HS-5 (cell line): ENCODE data around the gene CACNA1C.
"Not testable (repeated sequence)": the region's sequence is repeated elsewhere in the genome, so short reads cannot be mapped to it uniquely, and the experiment has no call there.

Source experiments
- DNase-seq: peaks from one replicate; pipeline ENCODE4 v3.0.0-alpha.2; 2012; ENCODE audit warnings: low read depth

The CACNA1C gene

DNA sequence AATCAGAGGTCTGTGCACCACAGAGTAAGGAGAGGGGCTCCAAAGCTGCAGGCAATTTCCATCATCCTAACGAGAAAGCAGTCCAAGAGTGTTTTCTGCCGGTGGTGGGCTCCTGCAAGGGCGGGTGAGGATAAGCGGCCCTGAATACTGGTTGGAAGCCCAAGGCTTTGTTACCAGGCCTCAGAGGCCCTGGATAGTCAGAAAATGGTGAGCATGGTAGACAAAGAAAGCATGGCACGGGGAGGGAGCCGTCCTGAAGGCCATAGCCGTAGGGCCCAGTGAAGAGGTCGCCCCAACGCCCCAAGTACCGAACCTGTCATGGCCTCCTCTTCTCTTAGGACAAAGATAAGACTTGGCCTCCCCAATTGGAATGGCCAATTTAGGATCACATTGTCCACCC is 435.3 kb downstream of the CACNA1C start:
- DNase-seq, result no peak

DNA sequence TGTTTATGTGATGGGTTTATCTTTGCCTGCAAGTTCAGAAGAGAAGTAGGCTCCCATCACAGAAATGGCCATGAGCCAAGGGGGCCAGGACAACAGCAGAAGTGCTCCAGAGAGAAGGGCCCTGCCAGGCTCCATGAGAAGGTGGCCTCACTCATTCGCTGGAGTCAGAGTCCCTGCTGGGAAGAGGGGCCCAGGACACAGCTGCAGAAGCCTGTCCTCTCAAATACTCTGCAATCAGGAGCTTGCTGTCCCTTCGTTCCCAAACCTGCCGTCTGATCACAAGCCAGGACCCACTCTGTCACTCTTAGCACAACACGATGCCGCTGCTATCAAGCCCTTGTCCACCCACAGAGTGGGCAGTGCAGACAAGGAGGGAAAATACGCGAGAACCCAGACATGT is 435.8 kb downstream of the CACNA1C start:
- DNase-seq, result no peak

GRCh38 chr12:2489275-2489674 is 436.5 kb downstream of the CACNA1C start:
- no peak for DNase-seq

GRCh38 chr12:2490831-2491230 is 438.0 kb downstream of the CACNA1C start:
- DNase-seq, result no peak

DNA sequence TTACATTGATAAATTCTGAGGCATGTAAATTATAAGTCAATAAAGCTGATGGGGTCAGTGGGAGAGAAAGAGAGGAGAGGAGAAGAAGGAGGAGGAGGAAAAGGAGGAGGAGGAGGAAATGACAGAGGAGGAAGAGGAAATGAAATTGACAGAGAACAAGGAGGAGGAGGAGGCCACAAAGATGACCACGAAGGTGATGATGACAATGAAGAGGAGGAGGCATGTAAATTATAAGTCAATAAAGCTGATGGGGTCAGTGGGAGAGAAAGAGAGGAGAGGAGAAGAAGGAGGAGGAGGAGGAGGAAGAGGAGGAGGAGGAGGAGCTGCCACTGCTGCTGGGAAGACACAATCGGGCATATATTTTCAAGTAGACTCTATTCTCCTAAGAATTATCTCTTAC is 438.6 kb downstream of the CACNA1C start:
- not testable (repeated sequence) for DNase-seq

- DNase-seq, result no peak
Observed at GRCh38 chr12:2492236-2492635, 439.4 kb downstream of the CACNA1C start.

DNA sequence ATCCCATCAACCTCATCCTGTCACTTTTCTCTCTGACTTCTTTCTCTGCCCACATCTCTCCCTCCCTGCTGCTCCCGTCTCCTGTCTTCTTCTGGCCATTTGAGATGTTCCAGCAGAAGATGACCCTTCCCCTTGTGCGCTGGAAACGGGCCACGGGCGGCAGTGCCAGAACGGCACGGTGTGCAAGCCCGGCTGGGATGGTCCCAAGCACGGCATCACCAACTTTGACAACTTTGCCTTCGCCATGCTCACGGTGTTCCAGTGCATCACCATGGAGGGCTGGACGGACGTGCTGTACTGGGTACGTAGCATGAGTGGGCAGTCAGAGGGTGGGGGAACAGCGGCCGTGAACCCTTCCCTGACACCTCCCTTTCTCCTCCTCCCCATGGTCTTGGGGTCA is 440.3 kb downstream of the CACNA1C start:
- no peak for DNase-seq

- DNase-seq, result no peak
Observed at GRCh38 chr12:2494486-2495192, 441.9 kb downstream of the CACNA1C start.

DNA sequence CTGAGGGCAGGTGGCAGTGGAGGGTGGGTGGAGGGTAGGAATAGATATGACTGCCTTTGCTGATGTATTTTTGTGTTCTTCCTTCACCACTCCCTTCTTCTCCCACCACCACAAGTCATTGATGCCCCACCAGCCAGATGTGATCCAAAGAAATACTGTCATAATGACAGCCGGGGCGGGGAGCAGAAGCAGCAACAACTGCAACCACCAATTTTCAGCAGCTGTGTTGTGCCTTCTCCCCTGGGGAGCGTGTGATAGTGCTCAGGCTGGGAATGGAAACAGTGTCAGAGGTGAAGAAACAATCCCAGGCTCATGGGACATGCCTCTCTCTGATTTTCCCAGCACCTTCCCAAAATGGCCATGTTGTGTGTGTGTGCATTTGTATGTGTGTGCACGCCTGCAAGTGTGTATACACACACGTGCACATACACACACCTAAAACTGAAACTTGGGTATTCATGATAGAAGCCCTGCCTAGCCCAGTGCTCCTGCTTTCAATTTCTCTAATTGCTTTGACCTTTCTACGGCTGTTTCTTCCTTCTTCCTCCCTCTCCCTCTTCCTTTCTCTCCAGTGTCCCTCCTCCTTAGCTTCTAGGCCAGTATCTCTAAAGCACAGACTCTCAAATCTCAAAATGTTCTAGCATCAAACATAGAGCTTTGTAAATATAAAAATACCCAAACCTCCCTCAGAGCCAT is 442.8 kb downstream of the CACNA1C start:
- DNase-seq, result no peak

DNA sequence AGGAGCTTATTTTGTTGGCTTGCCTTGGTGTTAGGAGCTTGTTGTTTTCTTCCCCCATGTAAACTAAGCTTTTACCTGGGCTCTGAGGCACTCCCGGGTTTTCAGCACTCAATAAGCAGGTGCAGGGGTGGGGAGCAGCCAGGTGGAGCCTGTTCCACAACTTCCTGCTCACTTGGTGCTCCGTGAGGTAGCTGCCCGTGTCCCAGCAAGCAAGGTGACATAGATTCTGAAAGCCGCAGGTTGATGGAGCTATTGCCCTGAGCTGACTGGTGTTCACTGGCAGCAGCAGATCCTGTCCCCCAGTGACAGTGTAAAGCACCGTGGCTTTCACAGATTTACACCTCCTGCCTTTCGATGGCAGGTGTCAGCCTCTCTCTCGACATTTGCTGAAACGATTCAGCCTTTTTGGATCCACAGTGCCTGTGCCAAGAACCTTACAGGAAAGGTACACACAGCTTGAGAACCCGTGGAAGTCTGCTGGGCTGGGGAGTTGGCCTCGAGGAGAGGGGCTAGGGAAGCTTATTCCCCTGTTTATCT is 446.2 kb downstream of the CACNA1C start:
- no peak for DNase-seq

GRCh38 chr12:2501464-2502191 is 448.8 kb downstream of the CACNA1C start:
- DNase-seq, result no peak

GRCh38 chr12:2503036-2503435 is 450.2 kb downstream of the CACNA1C start:
- no peak for DNase-seq

DNA sequence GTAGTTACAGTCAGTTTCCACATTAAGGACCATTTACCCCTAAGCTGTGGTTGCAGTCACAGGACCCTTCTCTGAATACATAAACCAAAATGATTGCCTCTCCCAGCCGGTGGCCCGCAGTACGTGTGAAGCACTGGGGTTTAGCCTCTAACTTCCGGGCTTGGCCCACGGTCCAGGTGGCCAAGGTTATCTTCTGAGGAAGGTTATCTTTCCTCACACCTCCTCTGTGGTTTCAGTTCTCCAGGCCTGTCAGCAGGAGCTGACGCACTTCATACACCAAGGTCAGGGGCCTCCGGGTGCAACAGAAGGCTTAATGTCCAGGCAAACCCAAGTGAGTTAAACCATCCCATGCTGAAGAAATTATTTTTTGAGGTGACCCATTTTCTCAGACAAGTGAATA is 451.0 kb downstream of the CACNA1C start:
- DNase-seq, result no peak

GRCh38 chr12:2504577-2504976 is 451.8 kb downstream of the CACNA1C start:
- DNase-seq, result no peak

GRCh38 chr12:2507814-2508213 is 455.0 kb downstream of the CACNA1C start:
- DNase-seq, result no peak

GRCh38 chr12:2509137-2509536 is 456.4 kb downstream of the CACNA1C start:
- DNase-seq, result no peak

- no peak for DNase-seq
Observed at GRCh38 chr12:2510045-2510444, 457.3 kb downstream of the CACNA1C start.

DNA sequence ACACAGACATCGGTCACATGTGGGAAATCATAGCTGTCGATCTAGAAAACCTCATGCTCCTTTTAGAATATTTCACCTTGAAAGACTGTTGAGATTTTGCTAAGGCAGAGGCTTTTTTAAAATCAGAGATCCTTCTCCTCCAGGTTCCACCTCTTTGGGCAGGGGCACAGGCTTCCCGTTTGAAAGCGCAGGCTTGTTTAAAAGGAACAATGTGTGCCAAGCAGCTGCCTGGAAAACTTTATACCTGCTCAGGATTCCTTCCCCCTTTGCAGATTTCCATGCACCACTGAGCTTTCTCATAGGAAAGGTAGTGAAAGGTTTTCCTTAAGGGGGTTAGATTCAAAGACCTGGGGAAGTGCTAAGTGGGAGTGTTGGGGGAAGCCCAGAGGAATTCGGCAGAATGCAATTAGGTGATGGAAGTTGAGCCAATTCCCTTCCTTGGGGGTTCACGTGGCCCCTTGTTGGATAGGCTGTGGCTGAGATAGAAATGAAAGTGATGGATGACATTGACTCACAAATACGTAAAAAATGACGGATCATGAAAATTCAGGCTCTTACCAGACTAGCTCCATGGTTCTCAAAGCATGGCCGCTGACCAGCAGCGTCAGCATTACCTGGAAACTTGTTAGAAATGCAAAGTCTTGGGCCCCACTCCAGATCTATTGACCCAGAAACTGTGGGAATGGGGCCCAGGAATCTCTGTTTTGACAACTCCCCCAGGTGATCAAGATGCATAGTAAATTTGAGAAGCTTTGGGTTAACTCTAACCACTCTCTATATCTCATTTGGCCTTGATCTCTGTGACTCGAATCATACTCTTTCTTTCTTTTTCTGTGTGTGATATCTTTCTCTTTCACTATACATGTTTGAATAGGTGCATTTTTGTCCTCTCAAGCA is 460.6 kb downstream of the CACNA1C start:
- DNase-seq, result no peak

GRCh38 chr12:2514038-2514340 is 461.2 kb downstream of the CACNA1C start:
- DNase-seq, result no peak

DNA sequence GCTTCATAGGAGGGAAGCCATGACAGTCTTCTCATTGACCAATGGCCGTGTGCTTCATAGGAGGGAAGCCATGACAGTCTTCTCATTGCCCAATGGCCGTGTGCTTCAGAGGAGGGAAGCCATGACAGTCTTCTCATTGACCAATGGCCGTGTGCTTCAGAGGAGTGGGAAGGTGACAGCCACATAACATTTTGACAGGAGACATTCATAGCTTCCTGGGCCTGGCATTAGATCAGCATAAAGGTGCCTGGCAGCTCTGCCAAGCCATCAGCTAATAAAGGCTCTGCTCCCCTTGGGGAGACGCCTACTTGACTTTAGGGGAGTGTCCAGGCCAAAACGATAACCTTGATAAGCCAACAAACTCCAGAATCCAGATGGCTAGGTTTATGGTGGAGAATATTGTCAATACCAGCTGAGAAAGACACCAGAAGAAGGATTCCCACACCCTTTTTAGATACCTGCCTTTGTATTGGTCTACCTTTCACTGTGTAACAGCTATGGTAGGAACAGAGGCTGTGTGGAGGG is 468.0 kb downstream of the CACNA1C start:
- no peak for DNase-seq

DNA sequence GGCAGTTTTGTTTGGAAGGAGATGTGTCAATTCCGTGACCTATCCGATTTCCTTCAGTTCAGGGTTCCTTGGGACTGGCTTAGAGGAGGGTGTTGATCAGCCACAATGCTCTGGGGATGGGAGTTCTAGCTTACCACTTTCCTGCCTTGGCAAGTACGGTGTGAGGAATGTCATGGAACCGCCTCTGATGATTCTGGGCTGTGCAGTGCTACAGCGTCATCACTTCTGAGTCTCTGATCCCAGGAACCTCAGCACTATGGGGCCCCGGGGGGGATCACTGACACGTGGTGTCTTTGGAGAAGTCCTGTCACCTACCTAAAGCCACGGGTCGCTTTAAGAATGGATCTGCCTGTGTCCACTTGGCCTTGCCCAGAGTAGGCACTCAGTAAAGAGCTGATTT is 470.5 kb downstream of the CACNA1C start:
- DNase-seq, result no peak

- DNase-seq, result no peak
Observed at GRCh38 chr12:2523844-2524243, 471.1 kb downstream of the CACNA1C start.
